ENCODE measurements around the gene C4orf46.
"Not testable (repeated sequence)": the region's sequence is repeated elsewhere in the genome, so short reads cannot be mapped to it uniquely, and the experiment has no call there.

C4orf46 gene

DNA sequence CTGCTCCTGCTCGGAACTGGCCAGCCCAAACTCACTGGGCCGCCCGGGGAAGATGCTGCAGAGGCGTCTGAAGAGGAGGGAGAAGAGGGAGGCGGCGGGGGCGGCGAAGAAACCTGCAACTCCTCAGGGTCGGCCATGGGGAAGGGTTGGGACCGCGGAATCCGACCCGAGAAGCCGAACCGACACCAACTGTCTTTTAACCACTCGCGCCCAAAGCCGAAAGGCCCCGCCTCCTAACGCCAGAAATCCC lies at the start of gene C4orf46:
TSS of gene C4orf46 (minus strand) at position 223 of the 250 bp plus-strand sequence. CDS start at position 137, 86 bp downstream.
- no peak for DNase-seq

DNA sequence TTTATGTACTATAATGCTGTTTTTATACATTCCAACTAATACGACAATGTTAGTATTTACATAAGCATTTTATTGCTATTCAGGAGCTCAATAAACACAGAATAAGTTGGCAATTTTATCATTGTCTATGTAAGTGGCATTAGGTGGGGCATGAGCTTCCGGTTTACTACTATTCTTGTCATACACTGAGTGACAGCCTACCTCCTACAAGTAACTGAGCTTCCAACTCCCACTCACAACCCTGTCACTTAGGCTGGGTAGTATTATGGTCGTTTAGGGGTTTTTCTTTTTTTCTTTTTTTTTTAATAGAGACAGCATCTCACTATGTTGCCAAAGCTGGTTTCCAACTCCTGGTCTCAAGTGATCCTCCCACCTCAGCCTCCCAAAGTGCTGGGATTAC lies 44.1 kb upstream of the C4orf46 start:
- no peak for DNase-seq

DNA sequence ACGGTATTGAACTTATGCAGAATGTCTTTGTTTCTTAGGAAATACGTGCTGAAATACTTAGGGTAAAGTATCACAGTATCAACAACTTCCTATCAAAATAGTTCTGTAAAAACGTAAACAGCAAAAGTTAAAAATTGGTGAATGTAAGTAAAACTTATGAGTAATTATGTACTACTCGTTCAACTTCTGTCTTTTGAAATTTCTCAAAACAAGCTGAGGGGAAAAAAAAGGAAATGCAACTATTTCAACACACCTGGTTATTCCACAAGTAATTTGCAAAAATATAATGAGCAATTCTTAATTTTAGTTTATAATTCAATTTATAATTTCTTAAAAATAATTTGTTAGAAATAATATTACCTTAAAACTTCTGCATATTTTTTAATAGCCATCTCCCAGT lies 43.2 kb upstream of the C4orf46 start:
- no peak for DNase-seq

DNA sequence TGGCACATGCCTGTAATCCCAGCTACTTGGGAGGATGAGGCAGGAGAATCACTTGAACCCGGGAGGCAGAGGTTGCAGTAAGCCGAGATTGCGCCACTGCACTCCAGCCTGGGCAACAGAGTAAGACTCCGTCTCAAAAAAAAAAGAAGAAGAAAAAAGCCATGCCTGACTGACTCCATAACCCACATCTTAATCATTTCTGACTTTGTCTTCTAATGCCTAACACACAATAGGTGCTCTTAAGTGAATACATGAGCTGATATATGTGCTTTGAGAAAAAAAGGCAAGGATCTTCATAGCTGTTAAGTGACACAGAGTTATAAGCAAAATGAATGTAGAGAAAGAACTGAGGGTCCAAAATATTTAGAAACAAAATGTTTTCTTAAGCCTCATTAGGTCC lies 40.9 kb upstream of the C4orf46 start:
- DNase-seq = not testable (repeated sequence)

DNA sequence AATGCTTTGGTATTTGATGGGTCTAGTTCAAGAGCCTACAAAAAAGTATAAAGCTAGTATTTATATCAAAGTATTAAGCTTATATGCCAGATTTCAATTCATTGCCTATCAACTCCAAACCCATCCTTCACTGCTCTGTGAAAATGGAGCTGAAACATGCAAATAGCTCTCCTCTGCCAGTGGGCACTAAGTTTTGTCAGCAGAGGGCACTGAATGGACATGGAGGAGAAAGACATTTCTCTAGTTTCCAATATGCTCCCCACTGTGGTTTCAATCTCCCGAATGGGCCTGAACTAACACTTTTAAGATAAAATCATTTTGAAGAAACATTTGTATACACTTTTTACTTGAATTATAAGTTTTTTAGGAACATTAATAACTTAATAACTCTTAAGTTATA lies 39.1 kb upstream of the C4orf46 start:
- peak; percentile 25 for DNase-seq

DNA sequence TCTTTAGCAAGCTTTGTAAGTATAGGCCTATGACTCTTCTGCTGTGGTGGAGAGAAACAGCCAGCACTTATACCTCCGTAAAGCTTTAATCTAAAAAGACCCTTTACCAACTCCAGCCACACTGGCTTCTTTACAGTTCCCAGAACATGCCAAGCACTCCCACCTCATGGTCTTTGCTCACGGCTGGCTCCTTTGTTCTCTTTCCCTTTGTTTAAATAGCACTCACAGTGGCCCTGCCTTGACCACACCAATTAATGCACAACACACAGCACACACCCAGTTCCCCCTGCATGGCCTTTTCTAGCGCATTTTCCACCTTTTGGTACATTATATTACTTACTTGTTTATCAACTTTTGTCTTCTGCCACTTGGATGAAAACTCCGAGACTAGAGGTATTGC lies 32.6 kb upstream of the C4orf46 start:
- no peak for DNase-seq

DNA sequence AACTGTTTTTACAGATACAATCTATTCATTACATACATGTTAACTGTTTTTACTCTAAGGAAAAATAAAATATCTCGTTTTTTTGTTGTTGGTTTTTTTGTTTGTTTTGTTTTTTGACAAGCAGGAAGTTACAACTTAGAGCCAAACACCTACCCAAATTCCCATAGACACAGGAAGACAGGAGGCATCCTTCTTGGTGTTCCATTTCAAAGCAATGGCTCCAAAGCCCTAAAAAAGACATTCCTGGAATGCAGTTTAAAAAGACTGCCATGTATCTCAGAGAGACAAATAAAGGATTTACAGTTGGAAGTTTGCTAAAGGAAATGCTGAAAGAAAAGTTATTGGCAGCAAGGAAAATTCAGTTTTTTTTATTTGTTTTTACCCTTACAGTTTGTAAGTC lies 17.1 kb upstream of the C4orf46 start:
- DNase-seq = no peak

DNA sequence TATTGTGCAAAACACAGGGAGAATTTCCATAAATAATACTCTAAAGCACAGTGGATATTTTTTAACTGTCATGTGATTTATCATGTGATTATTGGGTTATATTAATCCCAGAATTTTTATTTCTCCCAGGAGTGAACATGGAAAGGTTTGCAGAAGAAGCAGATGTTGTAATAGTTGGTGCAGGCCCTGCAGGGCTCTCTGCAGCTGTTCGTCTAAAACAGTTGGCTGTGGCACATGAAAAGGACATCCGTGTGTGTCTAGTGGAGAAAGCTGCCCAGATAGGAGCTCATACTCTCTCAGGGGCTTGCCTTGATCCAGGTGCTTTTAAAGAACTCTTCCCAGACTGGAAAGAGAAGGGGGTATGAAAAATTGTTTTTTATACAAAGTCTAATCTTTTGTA lies 10.4 kb upstream of the C4orf46 start:
- DNase-seq = no peak

DNA sequence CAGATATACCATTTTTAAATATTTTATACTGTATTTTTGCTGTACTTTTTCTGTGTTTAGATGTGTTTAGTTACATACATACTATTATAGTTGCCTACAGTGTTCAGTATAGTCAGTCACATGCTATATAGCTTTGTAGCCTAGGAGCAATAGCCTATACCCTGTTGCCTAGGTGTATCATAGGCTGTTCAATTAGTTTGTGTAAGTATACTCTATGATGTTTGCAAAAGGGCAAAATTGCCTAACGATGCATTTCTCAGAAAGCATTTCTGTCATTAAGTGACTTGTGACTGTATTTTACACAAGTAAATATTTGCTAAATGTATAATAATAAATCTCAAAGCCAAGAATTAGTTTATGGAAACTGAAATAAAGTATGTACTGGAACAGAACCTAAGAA lies 9.9 kb upstream of the C4orf46 start:
- DNase-seq = no peak

DNA sequence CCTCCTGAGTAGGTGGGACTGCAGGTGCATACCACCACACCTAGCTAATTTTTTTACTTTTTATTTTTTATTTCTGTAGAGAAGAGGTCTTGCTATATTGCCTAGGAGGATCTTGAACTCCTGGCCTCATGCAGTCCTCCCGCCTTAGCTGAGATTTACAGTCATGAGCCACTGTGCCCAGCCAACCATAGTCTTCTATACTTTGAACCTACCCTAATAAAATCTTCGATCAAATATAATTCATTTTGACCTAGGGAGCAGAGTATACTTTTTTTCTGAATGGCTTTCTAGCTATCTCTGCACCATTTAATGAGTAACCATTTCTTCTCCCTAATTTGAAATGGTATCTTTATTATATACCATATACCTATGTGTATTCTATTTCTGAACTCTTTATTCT lies 7.1 kb upstream of the C4orf46 start:
- no peak for DNase-seq

DNA sequence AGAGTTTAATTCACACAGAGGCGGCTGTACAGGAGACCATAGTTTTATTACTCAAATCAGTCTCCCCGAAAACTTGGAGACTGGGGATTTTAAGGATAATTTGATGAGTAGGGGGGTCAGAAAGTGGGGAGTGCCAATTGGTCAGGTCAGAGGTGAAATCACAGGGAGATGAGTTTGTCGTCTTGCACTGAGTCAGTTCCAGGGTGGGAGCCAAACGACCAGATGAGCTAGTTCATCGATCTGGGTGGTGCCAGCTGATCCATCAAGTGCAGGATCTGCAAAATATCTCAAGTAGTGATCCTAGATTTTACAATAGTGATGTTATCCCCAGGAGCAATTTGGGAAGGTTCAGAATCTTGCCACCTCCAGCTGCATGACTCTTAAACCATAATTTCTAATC lies 4.4 kb upstream of the C4orf46 start:
- no peak for DNase-seq

DNA sequence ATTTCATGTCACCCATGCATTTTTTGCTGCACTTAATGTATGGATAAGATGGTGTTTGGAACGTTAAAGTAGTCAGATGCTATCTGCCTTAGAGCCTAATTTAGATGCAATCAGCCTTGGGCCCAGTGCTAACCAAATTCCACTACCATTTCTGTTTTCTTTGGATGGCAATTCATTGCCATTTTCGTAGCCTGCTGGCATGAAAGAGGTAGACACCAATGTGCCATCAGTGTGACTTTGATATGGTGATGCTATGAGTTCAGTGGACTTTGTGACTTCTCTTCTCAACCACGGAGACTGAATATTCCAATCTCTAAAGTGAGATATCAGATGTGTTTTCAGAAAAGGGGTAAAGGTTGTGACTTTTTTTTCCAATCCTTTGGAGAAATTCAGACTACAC lies 1.9 kb upstream of the C4orf46 start:
- no peak for DNase-seq

DNA sequence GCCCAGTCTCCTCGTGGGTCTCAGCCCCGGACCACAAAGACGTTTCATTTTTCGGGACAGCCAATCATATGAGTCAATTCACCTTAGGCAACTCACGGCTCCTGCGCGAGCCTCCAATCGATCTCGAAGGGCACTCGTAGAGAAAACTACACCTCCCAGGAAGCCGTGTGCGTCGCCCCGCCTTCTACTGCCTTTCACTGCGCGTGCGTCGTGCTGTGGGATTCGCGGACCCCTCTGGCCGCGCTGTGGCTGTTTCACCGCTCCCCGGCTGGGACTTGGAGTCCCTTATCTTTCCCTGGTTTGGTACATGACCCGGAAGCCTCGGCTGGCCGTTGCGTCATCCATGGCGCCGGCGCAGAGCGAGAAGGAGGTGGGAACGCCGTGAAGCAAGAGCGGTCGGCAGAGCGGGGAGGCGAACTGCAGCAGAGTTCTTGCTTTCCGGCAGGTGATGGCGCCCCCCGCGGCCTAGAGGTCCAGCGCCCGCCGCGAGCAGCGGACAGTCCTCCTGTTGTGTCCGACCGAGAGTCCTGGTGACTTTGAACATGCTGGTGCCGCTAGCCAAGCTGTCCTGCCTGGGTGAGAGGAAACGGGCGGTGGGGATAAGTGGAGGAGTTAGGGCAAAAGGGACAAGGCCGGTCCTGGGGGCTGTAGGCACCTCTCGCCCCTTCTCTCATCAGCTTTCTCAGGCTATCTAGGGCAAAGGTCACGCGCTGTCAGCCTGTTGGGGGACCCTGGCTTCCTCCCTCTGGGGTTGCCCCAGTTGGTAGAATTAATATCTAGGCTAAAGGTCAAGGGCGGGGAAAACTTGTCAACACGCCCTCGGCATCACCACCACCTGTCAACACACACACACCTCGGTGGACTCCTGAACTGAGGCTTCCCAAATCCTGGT lies 474 bp upstream of the C4orf46 start, which contains the start of gene ETFDH:
TSS of gene ETFDH (plus strand) at position 382 of the 892 bp plus-strand sequence. CDS start at position 543, 161 bp downstream.
- peak; percentile 99 for DNase-seq

DNA sequence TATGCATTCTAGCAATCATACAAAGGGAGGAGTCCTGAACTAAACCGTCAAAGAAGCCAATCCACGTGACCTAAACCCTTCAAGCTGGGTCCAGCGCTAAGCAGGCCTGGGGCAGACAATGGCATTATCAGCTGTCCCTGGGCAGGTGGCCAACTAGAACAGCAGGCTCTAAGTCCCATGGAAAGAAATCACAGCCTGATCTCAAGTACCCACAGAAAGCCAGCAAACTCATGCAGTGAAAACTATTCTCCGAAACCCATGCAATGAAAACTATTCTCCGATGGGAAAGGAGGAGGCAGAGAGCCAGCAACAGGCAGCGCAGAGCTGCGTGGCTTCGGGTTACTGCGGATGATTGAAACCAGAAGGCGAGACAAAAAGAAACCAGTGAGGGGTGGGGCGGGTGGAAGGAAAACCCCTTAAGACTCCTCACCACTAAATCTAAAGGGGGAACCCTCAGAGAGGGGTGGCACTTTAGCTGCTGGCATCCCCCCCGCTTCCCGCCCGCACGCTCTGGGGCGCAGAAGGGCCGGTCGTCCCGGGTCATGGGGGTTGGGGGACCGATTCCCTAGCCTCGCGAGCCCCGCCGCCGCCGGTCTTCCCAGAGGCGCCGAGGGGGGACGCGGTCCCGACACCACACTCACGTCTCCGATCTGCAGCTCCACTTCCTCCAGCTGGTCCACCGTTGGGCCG lies 567 bp downstream of the C4orf46 start:
- peak; percentile 82 for DNase-seq

DNA sequence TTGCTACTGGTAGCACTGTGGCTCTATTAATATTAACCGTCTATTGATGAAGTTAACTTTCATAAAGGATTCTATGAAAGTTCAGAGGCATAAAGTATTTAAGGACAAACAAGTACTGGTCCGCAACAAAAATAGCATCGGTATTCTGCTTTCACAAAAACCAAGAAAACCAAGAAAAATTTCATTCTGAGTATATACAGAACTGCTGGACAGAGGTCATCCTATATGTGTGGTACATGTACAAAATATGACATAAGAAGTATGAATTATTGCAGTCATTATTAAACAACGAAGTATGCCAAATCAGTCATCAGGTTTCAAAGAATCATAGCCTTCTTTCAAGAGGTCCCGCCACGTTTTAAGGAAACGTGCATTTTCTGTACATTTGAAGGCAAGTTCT lies 2.4 kb downstream of the C4orf46 start:
- no peak for DNase-seq

DNA sequence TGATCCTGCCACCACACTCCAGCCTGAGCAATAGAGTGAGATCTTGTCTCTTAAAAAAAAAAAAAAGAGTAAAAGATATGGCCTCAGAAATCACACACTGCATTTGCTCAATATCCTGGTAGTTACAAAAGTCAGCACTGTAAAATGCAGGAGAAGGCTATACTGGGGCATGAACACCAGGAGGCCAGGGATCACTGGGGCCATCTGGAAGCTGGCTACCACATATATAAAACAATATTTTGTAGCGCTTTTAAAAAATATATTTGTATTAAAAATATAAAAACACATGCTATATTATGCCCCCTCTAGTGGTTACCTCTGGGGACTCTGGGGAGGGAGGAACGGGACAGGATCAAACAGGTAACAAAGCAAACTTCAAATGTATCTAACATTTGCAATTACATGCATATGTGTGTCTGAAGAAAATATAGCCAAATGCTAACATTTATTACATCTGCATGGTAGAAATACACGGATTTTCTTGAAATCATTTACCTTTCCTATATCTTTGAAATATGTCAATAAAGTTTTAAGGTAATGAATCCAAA lies 4.0 kb downstream of the C4orf46 start:
- peak; percentile 46 for DNase-seq

DNA sequence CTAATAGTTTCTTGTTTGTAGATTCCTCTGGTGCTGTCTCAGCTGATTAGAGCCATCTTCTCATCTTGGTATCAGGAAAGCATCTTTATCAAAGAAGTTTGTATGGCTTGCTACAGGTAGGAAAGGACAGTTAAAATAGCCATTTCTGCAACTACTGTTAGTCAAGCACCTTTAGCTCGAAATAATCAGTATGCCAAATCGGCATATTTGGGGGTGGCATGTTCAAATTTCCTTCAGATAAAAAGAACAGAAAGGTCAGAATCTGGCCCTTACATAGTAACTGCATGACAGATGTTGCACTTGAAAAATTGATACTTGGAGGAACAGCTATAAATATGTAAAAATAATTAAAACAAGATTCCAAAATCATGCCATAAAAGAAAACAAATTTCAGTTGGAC lies 4.8 kb downstream of the C4orf46 start:
- DNase-seq = no peak

DNA sequence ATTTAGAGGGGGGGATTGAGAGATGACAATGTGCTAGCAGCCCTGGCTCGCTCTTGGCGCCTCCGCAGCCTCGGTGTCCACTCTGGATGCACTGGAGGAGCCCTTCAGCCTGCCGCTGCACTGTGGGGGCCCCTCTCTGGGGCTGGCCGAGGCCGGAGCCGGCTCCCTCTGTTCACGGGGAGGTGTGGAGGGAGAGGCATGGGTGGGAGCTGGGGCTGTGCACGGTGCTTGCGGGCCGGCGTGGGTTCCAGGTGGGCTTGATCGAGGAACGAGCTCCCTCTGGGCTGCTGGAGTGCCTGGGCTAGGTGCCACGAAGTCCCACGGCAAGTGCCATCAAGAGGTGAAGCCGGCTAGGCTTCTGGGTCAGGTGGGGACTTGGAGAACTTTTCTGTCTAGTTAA lies 6.9 kb downstream of the C4orf46 start:
- DNase-seq = no peak

DNA sequence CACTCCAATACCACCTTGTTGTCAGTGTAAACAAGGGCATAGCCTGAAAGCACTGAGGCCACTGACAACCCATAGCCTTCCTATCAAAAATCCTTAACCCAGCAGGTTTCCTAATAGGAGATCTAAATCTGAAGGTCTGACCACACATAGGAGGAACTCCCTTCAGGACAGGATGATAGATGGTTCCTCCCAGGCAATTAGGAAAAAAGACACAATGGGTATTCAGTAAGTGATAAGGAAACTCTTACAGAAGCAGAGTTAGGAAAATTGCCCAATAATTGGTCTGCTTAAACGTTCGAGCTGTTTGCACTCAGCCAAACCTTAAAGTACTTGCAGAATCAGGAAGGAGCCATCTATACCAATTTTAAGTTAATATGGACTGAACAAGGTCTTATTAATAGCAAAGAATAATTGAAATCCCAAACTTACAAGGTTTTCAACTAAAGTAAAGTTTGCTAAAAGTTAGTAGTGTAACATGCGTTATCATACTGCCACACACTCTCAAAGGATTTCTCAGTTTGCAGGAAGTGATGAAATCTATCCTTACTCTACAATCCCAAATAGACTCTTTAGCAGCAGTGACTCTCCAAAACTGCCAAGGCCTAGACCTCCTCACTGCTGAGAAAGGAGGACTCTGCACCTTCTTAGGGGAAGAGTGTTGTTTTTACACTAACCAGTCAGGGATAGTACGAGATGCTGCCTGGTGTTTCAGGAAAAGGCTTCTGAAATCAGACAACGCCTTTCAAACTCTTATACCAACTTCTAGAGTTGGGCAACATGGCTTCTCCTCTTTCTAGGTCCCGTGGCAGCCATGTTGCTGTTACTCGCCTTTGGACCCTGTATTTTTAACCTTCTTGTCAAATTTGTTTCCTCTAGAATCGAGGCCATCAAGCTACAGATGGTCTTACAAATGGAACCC lies 7.7 kb downstream of the C4orf46 start:
- not testable (repeated sequence) for DNase-seq

DNA sequence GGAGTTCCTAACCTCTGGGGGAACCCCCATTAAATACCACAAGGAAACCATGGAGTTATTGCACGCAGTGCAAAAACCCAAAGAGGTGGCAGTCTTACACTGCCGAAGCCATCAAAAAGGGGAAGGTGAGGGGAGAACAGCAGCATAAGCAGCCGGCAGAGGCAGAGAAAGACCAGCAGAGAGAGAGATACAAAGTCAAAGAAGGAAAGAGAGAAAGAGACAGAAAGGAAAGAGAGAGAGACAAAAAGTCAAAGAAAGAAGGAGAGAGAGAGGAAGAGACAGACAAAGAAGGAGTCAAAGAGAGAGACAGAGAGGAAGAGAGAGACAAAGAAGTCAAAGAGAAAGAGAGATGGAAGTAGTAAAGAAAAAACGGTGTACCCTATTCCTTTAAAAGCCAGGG lies 8.4 kb downstream of the C4orf46 start:
- DNase-seq = not testable (repeated sequence)

DNA sequence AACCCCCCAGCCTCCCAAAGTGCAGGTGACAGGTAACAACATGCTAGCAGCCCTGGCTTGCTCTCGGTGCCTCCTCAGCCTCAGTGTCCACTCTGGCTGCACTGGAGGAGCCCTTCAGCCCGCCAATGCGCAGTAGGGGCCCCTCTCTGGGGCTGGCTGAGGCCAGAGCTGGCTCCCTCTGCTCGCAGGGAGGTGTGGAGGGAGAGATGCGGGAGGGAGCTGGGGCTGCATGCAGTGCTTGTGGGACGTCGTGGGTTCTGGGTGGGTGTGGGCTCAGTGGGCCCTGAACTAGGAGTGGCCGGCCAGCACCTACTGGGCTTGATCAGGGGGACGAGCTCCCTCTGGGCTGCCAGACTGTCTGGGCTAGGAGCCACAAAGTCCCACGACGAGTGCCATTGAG lies 14.4 kb downstream of the C4orf46 start:
- DNase-seq = no peak

DNA sequence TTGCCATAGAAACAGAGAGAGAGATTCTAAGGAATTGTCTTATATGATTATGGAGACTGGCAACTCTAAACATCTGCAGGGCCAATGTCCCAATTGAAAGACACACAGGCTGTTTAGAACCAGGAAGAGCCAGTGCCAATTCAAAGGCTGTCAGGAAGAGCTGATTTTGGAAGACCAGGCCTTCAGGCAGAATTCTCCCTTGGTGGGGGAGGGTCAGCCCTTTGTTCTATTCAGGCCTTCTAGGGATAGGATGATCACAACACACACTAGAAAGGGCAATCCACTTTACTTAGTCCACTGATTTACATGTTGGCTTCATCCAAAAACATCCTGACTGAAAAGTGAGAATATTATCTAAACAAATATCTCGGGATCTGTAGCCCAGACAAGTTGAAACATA lies 15.2 kb downstream of the C4orf46 start:
- no peak for DNase-seq

DNA sequence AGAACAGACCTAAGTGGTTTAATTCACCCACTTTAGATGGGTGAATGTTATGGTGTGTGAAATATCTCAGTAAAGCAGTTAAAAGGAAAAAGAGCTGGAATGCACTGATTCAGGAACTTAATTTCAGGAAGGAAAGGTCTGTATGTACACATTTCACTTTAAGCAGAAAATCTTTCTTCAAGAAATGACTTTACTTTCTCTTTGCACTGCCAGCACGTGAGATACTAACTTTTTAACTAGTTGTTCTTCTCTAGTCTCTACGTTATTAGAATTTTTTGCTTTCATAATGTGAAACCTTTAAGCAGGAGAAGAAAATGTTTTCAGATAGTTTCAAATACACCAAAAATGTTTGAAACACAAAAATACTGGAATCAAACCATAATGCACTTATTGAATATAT lies 18.8 kb downstream of the C4orf46 start:
- DNase-seq = no peak

Data from EL (cell line).